H1 (cell line): ENCODE measurements around the gene SYNPO. TPM values are rescaled to one million over a fixed set of nuclear protein-coding genes. Genes with fewer than 3 reads are reported as not detected.

Source experiments
- CTCF ChIA-PET: fragments of 300-600 bp; sonication (Branson Sonifier 250); formaldehyde crosslinking; loops from one replicate; lab custom pipeline; 2021; ENCODE audit not compliant: partially characterized antibody; lab: Charles Lee
- POLR2A ChIA-PET: fragments of 300-600 bp; sonication (Branson Sonifier 250); formaldehyde crosslinking; loops from one replicate; lab custom pipeline; 2021; ENCODE audit warnings: inconsistent platforms; ENCODE audit not compliant: partially characterized antibody; lab: Charles Lee
- DNase-seq, 2 experiments: peaks; one replicate each; pipeline versions ENCODE4 v3.0.0 to v3.0.0-alpha.2; 2010 to 2022; ENCODE audit warnings: low spot score in 2 of 2, low read depth in 1 of 2, mixed read lengths in 1 of 2
- FAIRE-seq: peaks from 2 replicates; lab custom pipeline; 2011; peaks lifted over from hg19 to GRCh38; lab: Jason Lieb, UNC
- H2AFZ ChIP-seq: 2 replicates; pipeline ENCODE4 v1.8.1; 2012; ENCODE audit warnings: low read length, inconsistent platforms
- H2AK5ac ChIP-seq: 2 replicates; pipeline ENCODE4 v1.6.1; 2013; ENCODE audit warnings: low read depth, low read length
- H2BK120ac ChIP-seq: replicated peaks from 2 replicates; pipeline ENCODE3; 2013; ENCODE audit warnings: low read depth, low read length, inconsistent platforms
- H2BK12ac ChIP-seq: 2 replicates; pipeline ENCODE4 v1.6.1; 2013; ENCODE audit warnings: low read depth, low read length
- H2BK15ac ChIP-seq: 2 replicates; pipeline ENCODE4 v1.6.1; 2013; ENCODE audit warnings: low read length
- H2BK20ac ChIP-seq: 2 replicates; pipeline ENCODE4 v1.6.1; 2013; ENCODE audit warnings: low read length
- H2BK5ac ChIP-seq: 2 replicates; pipeline ENCODE4 v1.6.1; 2013; ENCODE audit warnings: low read depth, low read length
- H3K14ac ChIP-seq: 2 replicates; pipeline ENCODE4 v1.6.1; 2013; ENCODE audit warnings: inconsistent platforms; ENCODE audit not compliant: insufficient read length
- H3K18ac ChIP-seq: 2 replicates; pipeline ENCODE4 v1.6.1; 2013; ENCODE audit warnings: low read length; ENCODE audit errors: extremely low read depth
- H3K23ac ChIP-seq: 2 replicates; pipeline ENCODE4 v1.6.1; 2013; ENCODE audit warnings: inconsistent platforms; ENCODE audit not compliant: insufficient read length
- H3K23me2 ChIP-seq: 2 replicates; pipeline ENCODE4 v1.6.1; 2013; ENCODE audit warnings: low read depth, low read length
- H3K27ac ChIP-seq: 2 replicates; pipeline ENCODE4 v1.6.1; 2011; ENCODE audit warnings: low read depth, low read length, inconsistent platforms
- H3K27me3 ChIP-seq, 4 experiments: replicated peaks in 1 of 4; 1 replicate in 1 of 4; 2 replicates in 3 of 4; pipeline versions ENCODE4 v1.6.1 to v1.8.1; 2011 to 2013; ENCODE audit warnings: low read length in 3 of 4, mild to moderate bottlenecking in 3 of 4, inconsistent platforms in 2 of 4, mixed read lengths in 2 of 4, moderate library complexity in 1 of 4; ENCODE audit not compliant: control insufficient read depth in 3 of 4, insufficient read depth in 3 of 4; ENCODE audit errors: extremely low read depth in 1 of 4
- H3K36me3 ChIP-seq, 4 experiments: 2 replicates each; pipeline versions ENCODE4 v1.6.1 to v1.8.1; 2011 to 2013; ENCODE audit warnings: mild to moderate bottlenecking in 4 of 4, low read length in 3 of 4, moderate library complexity in 2 of 4, control low read depth in 1 of 4, inconsistent platforms in 1 of 4; ENCODE audit not compliant: insufficient read depth in 4 of 4, control insufficient read depth in 2 of 4
- H3K4ac ChIP-seq: replicated peaks from 2 replicates; pipeline ENCODE3; 2013; ENCODE audit warnings: low read length, low read depth, mixed read lengths, inconsistent platforms; ENCODE audit not compliant: insufficient read length
- H3K4me1 ChIP-seq, 4 experiments: replicated peaks in 1 of 4; 1 replicate in 1 of 4; 2 replicates in 3 of 4; pipeline versions ENCODE4 v1.6.1 to v1.8.1; 2011 to 2013; ENCODE audit warnings: low read length in 3 of 4, inconsistent platforms in 2 of 4, mixed read lengths in 1 of 4; ENCODE audit not compliant: insufficient read depth in 4 of 4, control insufficient read depth in 3 of 4
- H3K4me2 ChIP-seq, 2 experiments: 2 replicates each; pipeline versions ENCODE4 v1.6.1 to v1.8.1; 2011 to 2013; ENCODE audit warnings: low read depth in 2 of 2, low read length in 2 of 2, control low read depth in 1 of 2, inconsistent platforms in 1 of 2, mild to moderate bottlenecking in 1 of 2; ENCODE audit not compliant: insufficient read depth in 1 of 2
- H3K4me3 ChIP-seq, 4 experiments: fragments of 200-600, 300-600 bp in 1 of 4; sonication (generic), shearing (Covaris generic), sonication (Bioruptor Twin) in 1 of 4; 2 replicates each; pipeline versions ENCODE4 v1.5.1 to v1.8.1; 2011 to 2016; ENCODE audit warnings: low read length in 4 of 4, low read depth in 3 of 4, control low read depth in 2 of 4, inconsistent platforms in 2 of 4, mild to moderate bottlenecking in 2 of 4, mixed read lengths in 1 of 4, moderate library complexity in 1 of 4; ENCODE audit not compliant: insufficient read depth in 2 of 4; ENCODE audit errors: extremely low read depth in 1 of 4
- H3K56ac ChIP-seq: replicated peaks from 2 replicates; pipeline ENCODE3; 2013; ENCODE audit warnings: low read depth, mild to moderate bottlenecking, mixed read lengths, low read length, inconsistent platforms; ENCODE audit not compliant: insufficient read length
- H3K79me1 ChIP-seq: 2 replicates; pipeline ENCODE4 v1.6.1; 2013; ENCODE audit warnings: low read depth, low read length, control low read depth
- H3K79me2 ChIP-seq, 2 experiments: 2 replicates each; pipeline versions ENCODE4 v1.6.1 to v1.8.1; 2012 to 2013; ENCODE audit warnings: low read length in 2 of 2, mild to moderate bottlenecking in 2 of 2, inconsistent platforms in 1 of 2; ENCODE audit not compliant: insufficient read depth in 2 of 2, control insufficient read depth in 1 of 2
- H3K9ac ChIP-seq, 4 experiments: replicated peaks in 1 of 4; 1 replicate in 1 of 4; 2 replicates in 3 of 4; pipeline versions ENCODE4 v1.6.1 to v1.8.1; 2011 to 2013; ENCODE audit warnings: low read depth in 3 of 4, low read length in 3 of 4, control low read depth in 2 of 4, mild to moderate bottlenecking in 2 of 4, moderate library complexity in 2 of 4, inconsistent platforms in 1 of 4; ENCODE audit errors: extremely low read depth in 1 of 4
- H3K9me3 ChIP-seq, 2 experiments: 2 replicates each; pipeline versions ENCODE4 v1.6.1 to v1.8.1; 2012 to 2013; ENCODE audit warnings: mild to moderate bottlenecking in 2 of 2, moderate library complexity in 2 of 2, control low read depth in 1 of 2, inconsistent platforms in 1 of 2, low read depth in 1 of 2, low read length in 1 of 2, mixed read lengths in 1 of 2; ENCODE audit not compliant: insufficient read depth in 2 of 2
- H4K20me1 ChIP-seq, 2 experiments: replicated peaks in 1 of 2; 2 replicates each; pipeline versions ENCODE3 to v1.8.1; 2011 to 2013; ENCODE audit warnings: inconsistent platforms in 2 of 2, low read length in 2 of 2, mild to moderate bottlenecking in 1 of 2; ENCODE audit not compliant: insufficient read depth in 2 of 2, control insufficient read depth in 1 of 2
- H4K5ac ChIP-seq: 2 replicates; pipeline ENCODE4 v1.6.1; 2013; ENCODE audit warnings: low read length, low read depth, mixed read lengths, inconsistent platforms; ENCODE audit not compliant: insufficient read length
- H4K8ac ChIP-seq: 2 replicates; pipeline ENCODE4 v1.8.0; 2013; ENCODE audit warnings: mild to moderate bottlenecking, moderate library complexity, low read length, inconsistent platforms; ENCODE audit not compliant: insufficient read depth; ENCODE audit errors: extremely low read depth
- H4K91ac ChIP-seq: replicated peaks from 2 replicates; pipeline ENCODE3; 2013; ENCODE audit warnings: low read length, mixed read lengths, inconsistent platforms; ENCODE audit not compliant: insufficient read length
- GABPA ChIP-seq: IDR thresholded peaks from 2 replicates; pipeline ENCODE4 v1.6.1; 2011; ENCODE audit warnings: mild to moderate bottlenecking, low read length, moderate library complexity, borderline replicate concordance; ENCODE audit not compliant: insufficient read depth
- TAF7 ChIP-seq: optimal IDR thresholded peaks from 2 replicates; pipeline ENCODE3; 2011; ENCODE audit warnings: low read depth, mild to moderate bottlenecking, inconsistent platforms, low read length, moderate library complexity, borderline replicate concordance
- WGBS, 2 experiments: shearing (Covaris generic) in 1 of 2; methylation state at CpG; one replicate each; pipeline versions ENCODE4 v1.1.6 to v1.1.7; 2013 to 2015; ENCODE audit warnings: low lambda C conversion rate in 2 of 2, mixed read lengths in 2 of 2, inconsistent platforms in 1 of 2, low coverage in 1 of 2, missing lambda C conversion rate in 1 of 2; ENCODE audit not compliant: insufficient replicate concordance in 2 of 2, insufficient coverage in 1 of 2, insufficient read length in 1 of 2; ENCODE audit errors: extremely low coverage in 1 of 2, missing lambda C conversion rate in 1 of 2; 5-methylcytosine and 5-hydroxymethylcytosine counted together
- polyA plus RNA-seq, 7 experiments: library from polyadenylated mRNA; depleted of rRNA in 3 of 7; stranded (reverse) in 5 of 7; unstranded in 2 of 7; fragments of >200 nt in 5 of 7; fragments of 200-250 nt in 2 of 7; gene quantifications; 1 replicate in 5 of 7; 2 replicates in 1 of 7; 4 replicates in 1 of 7; pipeline versions ENCODE4 v1.2.1 to v1.2.3, GENCODE V29; 2011 to 2013; ENCODE audit warnings: missing spikeins in 2 of 7, mixed read lengths in 2 of 7
- total RNA-seq: library from RNA; stranded (reverse); fragmentation: NEBNext Ultra II Directional; extraction: Animal tissue kit (Norgen Biotek cat#: 25700); gene quantifications from 2 replicates; pipeline ENCODE4 v1.2.1, GENCODE V29; 2021

The SYNPO gene
- total and polyA plus RNA-seq, 2 of the 8 experiments (the other 6 are each of a cell fraction or from before 2014, with no cell fraction given) = 2.3 TPM

DNA sequence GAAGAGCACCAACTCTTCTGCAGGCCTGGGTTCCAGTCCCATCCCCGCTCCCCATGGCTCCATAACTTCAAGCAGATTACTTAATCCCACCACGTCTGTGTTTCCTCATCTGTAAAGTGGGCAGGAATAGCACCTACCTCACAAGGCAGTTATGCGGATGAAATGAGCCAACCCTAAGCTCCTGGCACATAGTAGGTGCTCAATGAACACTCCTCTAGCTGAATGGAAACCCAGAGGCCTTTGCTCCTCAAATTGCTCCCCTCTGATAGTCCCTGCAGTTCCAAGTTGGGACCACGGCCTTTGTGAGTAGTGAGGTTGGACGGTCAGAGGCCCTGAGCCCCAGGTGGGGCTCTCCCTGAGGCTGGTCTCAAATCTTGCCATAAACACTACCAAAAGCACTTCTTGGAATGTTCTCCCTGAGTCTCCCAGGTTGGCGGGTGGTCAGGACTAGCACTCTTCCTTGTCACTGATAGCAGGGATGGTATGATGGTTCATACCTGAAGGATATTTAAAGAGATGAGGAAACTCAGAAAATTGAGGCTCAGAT lies 35.5 kb upstream of the SYNPO start:
- Histone ChIP-seq H3K9ac (no peak overlapping the region), H3K4me2 (no peak overlapping the region), H4K5ac (no peak overlapping the region), H3K4me1 (peaks cover 0 to 2% (median 0%) of the 10 kb centered on the region in 4 experiments; a peak in 1 of 7 replicates), H2BK120ac (no peak overlapping the region), H3K4ac (no peak overlapping the region), H2BK15ac (no peak overlapping the region), H3K56ac (no peak overlapping the region), H4K20me1 (no peaks in the 10 kb centered on the region), H3K14ac (no peak overlapping the region), H3K4me3 (no peak overlapping the region), H3K79me1 (no peaks in the 10 kb centered on the region), H2BK20ac (no peak overlapping the region), H2AFZ (no peak overlapping the region), H3K23ac (no peak overlapping the region), H3K9me3 (no peaks in the 10 kb centered on the region), H4K8ac (no peak overlapping the region; the same call in 1 of the 2 replicates), H3K36me3 (no peaks in the 10 kb centered on the region), H3K18ac (no peak overlapping the region), H2AK5ac (no peak overlapping the region), H2BK5ac (no peak overlapping the region), H3K27ac (no peak overlapping the region), H3K27me3 (no peaks in the 10 kb centered on the region), H3K79me2 (no peaks in the 10 kb centered on the region), H4K91ac (no peak overlapping the region), H3K23me2 (no peaks in the 10 kb centered on the region), H2BK12ac (no peak overlapping the region)
- 85% methylated on average over 6 of the region's 6 CpGs; no CpG with 5 or more reads in 1 of the 2 experiments for WGBS, 2 experiments
- ChIA-PET CTCF (interaction anchor here (0.6 to 5.6 kb wide), 12 partner anchors 11 to 108 kb away, joined by 3 to 45 read pairs (median 4); no protein-coding TSS in a partner anchor), POLR2A (interaction anchor here (0.6 to 1.3 kb wide), 4 partner anchors 12 to 106 kb away, joined by 3 to 5 read pairs (median 3); partner anchors contain the start of gene MYOZ3)
- DNase-seq (no peak), FAIRE-seq (no peak)
- TF ChIP-seq GABPA (no peak), TAF7 (no peak)
